Skin of body (tissue), 2 donors: Measurements from ENCODE around the gene CTSG. TPM values are rescaled to one million over a fixed set of nuclear protein-coding genes. Genes with fewer than 3 reads are reported as not detected.
"Not testable (repeated sequence)": the region's sequence is repeated elsewhere in the genome, so short reads cannot be mapped to it uniquely, and the experiment has no call there.

Experiments
- DNase-seq: peaks from one replicate; lab custom pipeline; 2025; lab: John Stamatoyannopoulos, UW
- total RNA-seq: library from RNA; depleted of rRNA; stranded (reverse); fragments of >200 nt; gene quantifications from one replicate; pipeline ENCODE4 v1.2.3, GENCODE V29; 2014

Gene CTSG
- total RNA-seq, 1 donor from 2014 or later = 31.1 TPM

DNA sequence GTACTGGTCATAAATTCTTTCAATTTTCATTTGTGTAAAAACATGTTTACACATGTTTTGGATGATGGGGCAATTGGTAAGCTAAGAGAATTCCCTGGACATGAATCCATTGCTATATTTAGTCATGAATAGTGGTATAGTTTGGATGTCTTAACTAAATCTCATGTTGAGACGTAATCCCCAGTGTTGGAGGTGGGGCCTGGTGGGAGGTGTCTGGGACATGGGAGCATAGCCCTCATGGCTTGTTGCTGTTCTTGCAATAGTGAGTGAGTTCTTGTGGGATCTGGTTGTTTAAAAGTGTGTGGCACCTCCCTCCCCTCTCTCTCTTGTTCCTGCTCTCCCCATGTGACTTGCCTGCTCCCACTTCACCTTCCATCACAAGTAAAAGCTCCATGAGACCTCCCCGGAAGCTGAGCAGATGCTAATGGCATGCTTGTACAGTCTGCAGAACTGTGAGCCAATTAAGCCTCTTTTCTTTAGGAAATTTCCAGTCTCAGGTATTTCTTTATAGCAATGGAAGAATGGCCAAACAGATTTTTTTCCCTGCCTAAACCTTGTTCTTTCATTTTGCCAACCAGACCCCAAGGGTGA, 33.6 kb downstream of the CTSG start:
- no peak for DNase-seq

DNA sequence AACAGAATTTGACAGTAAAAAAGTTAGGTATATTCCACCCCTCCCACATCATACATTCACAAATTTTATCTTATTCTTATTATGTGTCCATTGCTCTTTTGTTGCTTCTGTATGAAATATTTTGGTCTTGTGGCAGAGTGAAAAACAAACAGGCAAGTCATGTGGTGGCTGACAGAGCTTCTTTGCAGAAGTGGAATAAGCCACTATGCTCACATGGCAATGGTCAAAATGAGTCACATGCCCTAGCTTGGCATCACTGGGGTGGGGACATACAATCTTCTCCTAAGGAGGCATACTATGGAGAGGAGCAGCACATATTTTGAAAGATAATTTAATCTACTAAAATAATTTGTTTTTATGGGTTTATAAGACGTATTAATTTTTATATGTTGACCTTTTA, 40.3 kb downstream of the CTSG start:
- no peak for DNase-seq

DNA sequence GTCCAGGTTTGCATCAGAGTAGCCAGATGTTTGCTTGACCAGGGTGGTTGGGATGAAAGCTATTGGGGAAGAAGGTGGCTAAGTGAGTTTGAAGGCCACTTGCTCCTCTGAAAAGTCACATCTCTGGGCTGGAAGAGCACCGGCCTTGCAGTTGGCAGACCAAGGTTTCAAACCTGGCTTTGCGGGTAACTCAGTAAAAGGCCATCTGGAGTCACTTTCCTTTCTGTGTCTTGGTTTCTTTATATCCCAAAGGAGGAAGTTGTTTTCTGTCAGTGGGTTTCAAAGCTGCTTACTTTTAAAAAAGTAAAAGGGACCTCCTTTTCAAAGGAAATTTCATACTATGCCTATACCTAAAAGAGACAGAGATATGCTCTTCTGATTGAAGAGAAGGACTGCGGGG, 41.8 kb downstream of the CTSG start:
- DNase-seq = no peak

DNA sequence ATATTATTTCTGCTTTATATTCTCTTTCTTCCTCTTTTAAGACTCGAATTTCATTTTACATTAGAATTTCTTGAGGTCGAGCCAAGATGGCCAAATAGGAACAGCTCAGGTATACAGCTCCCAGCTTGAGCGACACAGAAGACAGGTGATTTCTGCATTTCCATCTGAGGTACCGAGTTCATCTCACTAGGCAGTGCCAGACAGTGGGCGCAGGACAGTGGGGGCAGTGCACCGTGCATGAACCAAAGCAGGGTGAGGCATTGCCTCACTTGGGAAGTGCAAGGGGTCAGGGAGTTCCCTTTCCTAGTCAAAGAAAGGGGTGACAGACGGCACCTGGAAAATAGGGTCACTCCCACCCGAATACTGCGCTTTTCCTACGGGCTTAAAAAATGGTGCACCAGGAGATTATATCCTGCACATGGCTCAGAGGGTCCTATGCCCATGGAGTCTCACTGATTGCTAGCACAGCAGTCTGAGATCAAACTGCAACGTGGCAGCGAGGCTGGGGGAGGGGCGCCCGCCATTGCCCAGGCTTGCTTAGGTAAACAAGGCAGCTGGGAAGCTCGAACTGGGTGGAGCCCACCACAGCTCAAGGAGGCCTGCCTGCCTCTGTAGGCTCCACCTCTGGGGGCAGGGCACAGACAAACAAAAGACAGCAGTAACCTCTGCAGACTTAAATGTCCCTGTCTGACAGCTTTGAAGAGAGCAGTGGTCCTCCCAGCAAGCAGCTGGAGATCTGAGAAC, 50.0 kb downstream of the CTSG start:
- DNase-seq = not testable (repeated sequence)

Other genes with a start within 250 kb of the CTSG start
- 9.6 TPM for gene ADCY4, start 241.2 kb downstream of the CTSG start, total RNA-seq
- gene RIPK3, start 236.3 kb downstream of the CTSG start, total RNA-seq = 5.6 TPM
- gene NFATC4, start 208.1 kb downstream of the CTSG start, total RNA-seq = 33.7 TPM
- 33.0 TPM for gene NYNRIN, start 177.2 kb downstream of the CTSG start, total RNA-seq
- 1.8 TPM for gene CBLN3, start 146.6 kb downstream of the CTSG start, total RNA-seq
- gene KHNYN, start 146.3 kb downstream of the CTSG start, total RNA-seq = 38.8 TPM
- gene SDR39U1, start 133.5 kb downstream of the CTSG start, total RNA-seq = 13.5 TPM
- gene CMA1, start 68.0 kb downstream of the CTSG start, total RNA-seq = 0.69 TPM
- not detected for gene GZMH, start 33.4 kb upstream of the CTSG start, total RNA-seq
- 0.30 TPM for gene GZMB, start 57.9 kb upstream of the CTSG start, total RNA-seq